Effector memory CD4-positive, alpha-beta T cell (primary cell): ENCODE results near the gene STXBP3.

Experiments
- DNase-seq, 3 donors: peaks; one replicate each; pipeline ENCODE4 v3.0.0-alpha.2; 2020
- H3K27ac ChIP-seq: 2 replicates; pipeline ENCODE4 v1.7.0; 2013; ENCODE audit warnings: mild to moderate bottlenecking, low read length, moderate library complexity; ENCODE audit not compliant: insufficient read depth, poor library complexity, severe bottlenecking
- H3K27me3 ChIP-seq: replicated peaks from 2 replicates; pipeline ENCODE4 v1.7.0; 2013; ENCODE audit warnings: mild to moderate bottlenecking, low read length; ENCODE audit not compliant: insufficient read depth, control insufficient read depth, poor library complexity, severe bottlenecking
- H3K36me3 ChIP-seq: 2 replicates; pipeline ENCODE4 v1.7.0; 2013; ENCODE audit warnings: mild to moderate bottlenecking, low read length, moderate library complexity; ENCODE audit not compliant: control insufficient read depth, insufficient read depth
- H3K4me1 ChIP-seq: 2 replicates; pipeline ENCODE4 v1.7.0; 2013; ENCODE audit warnings: low read length, mild to moderate bottlenecking; ENCODE audit not compliant: control insufficient read depth, insufficient read depth, poor library complexity, severe bottlenecking
- H3K4me3 ChIP-seq: 2 replicates; pipeline ENCODE4 v1.7.0; 2013; ENCODE audit warnings: low read length, low read depth, mild to moderate bottlenecking; ENCODE audit not compliant: insufficient read depth, poor library complexity, severe bottlenecking
- H3K9me3 ChIP-seq: 2 replicates; pipeline ENCODE4 v1.7.0; 2013; ENCODE audit warnings: mild to moderate bottlenecking, low read length, moderate library complexity; ENCODE audit not compliant: control insufficient read depth

STXBP3 gene

DNA sequence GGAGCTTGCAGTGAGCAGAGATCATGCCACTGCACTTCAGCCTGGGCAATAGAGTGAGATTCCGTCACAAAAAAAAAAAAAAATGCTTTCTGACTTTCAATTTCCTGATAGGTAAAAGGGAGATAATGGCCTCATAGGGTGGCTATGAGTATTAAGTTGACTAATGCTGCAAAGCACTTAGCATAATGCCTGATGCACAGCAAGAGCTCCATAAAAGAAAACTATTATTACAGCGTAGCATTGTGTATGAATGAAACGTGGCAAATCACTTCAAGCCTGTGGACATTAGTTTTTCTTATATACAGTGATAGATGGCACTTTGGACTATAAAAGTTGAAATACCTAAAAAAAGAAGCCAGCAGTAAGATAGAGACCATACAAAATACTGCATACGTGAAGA lies 17.0 kb upstream of the STXBP3 start:
- Histone ChIP-seq H3K36me3 (no peaks in the 10 kb centered on the region), H3K27me3 (no peaks in the 10 kb centered on the region), H3K4me3 (no peak overlapping the region), H3K27ac (no peak overlapping the region), H3K4me1 (no peaks in the 10 kb centered on the region), H3K9me3 (no peaks in the 10 kb centered on the region)
- DNase-seq = no peak

DNA sequence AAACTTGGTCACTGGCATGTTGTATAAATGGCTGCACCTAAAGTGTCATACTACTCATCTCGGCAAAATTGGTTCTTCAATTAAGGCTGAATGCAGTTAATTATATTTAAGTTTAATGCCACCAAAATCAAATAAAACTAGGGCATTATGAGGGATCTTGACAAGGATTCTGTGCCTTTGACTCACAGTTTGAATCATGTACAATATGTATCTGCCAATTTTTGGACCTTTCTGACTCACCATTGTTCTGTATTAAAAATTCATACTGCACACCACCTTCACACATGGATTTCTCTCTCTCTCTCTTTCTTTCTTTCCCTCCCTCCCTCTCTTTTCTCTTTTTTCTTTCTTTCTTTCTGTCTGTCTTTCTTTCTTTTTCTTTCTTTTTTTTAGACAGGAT lies 14.1 kb upstream of the STXBP3 start:
- Histone ChIP-seq H3K27me3 (no peaks in the 10 kb centered on the region), H3K27ac (no peak overlapping the region), H3K4me1 (no peaks in the 10 kb centered on the region), H3K36me3 (no peaks in the 10 kb centered on the region), H3K4me3 (no peak overlapping the region), H3K9me3 (no peaks in the 10 kb centered on the region)
- no peak for DNase-seq

GRCh38 chr1:108734171-108734865 lies 12.2 kb upstream of the STXBP3 start:
- Histone ChIP-seq H3K27me3 (no peaks in the 10 kb centered on the region), H3K27ac (no peak overlapping the region), H3K4me3 (no peak overlapping the region), H3K36me3 (no peaks in the 10 kb centered on the region), H3K4me1 (no peaks in the 10 kb centered on the region), H3K9me3 (no peaks in the 10 kb centered on the region)
- no peak for DNase-seq

DNA sequence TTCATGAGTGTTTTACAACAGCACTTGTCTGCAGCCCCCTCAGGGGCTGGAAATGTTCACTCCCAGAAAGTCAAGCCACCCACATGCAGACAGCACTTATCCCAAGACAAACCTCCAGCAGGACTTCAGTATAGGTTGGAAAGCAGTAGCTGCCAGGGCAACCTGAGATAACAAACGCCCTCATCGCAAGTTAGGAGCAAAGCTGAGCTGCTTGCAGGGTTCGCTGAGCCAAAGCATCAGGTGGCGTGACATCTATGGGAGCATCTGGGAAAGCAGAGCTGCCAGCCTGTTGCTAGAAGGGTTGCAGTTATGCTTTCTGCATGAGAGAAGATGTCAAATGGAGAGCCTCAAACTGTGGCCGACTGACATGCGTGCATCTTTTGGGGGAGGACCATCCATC lies 4.2 kb upstream of the STXBP3 start:
- DNase-seq = no peak
- no peaks in the 10 kb centered on the region for H3K9me3 ChIP-seq
- H3K4me1 ChIP-seq = no peaks in the 10 kb centered on the region
- H3K27ac ChIP-seq = no peak overlapping the region
- H3K36me3 ChIP-seq = no peaks in the 10 kb centered on the region
- no peak overlapping the region for H3K4me3 ChIP-seq
- no peaks in the 10 kb centered on the region for H3K27me3 ChIP-seq

- DNase-seq = no peak
- H3K36me3 ChIP-seq = no peaks in the 10 kb centered on the region
- H3K4me1 ChIP-seq = no peaks in the 10 kb centered on the region
- H3K9me3 ChIP-seq = no peaks in the 10 kb centered on the region
- H3K4me3 ChIP-seq = no peak overlapping the region
- H3K27me3 ChIP-seq = no peaks in the 10 kb centered on the region
- H3K27ac ChIP-seq = peak overlapping the region; percentile 91
Measured at GRCh38 chr1:108745980-108746381, 493 bp upstream of the STXBP3 start.

GRCh38 chr1:108747171-108747850 lies 837 bp downstream of the STXBP3 start:
- Histone ChIP-seq H3K27ac (peak overlapping the region; percentile 91), H3K4me3 (peak overlapping the region; percentile 77), H3K4me1 (no peaks in the 10 kb centered on the region), H3K36me3 (no peaks in the 10 kb centered on the region), H3K27me3 (no peaks in the 10 kb centered on the region), H3K9me3 (no peaks in the 10 kb centered on the region)
- DNase-seq = peak; percentile 10 to 34 (median 16)

- no peak for DNase-seq
- Histone ChIP-seq H3K27ac (peak overlapping the region; percentile 91), H3K9me3 (no peaks in the 10 kb centered on the region), H3K27me3 (no peaks in the 10 kb centered on the region), H3K4me1 (no peaks in the 10 kb centered on the region), H3K36me3 (peaks cover 1% of the 10 kb centered on the region), H3K4me3 (no peak overlapping the region)
Measured at GRCh38 chr1:108747898-108748297, 1.4 kb downstream of the STXBP3 start.

- no peak overlapping the region for H3K27ac ChIP-seq
- DNase-seq = no peak
- H3K4me3 ChIP-seq = no peak overlapping the region
- no peaks in the 10 kb centered on the region for H3K9me3 ChIP-seq
- no peaks in the 10 kb centered on the region for H3K27me3 ChIP-seq
- H3K4me1 ChIP-seq = no peaks in the 10 kb centered on the region
- peaks cover 4% of the 10 kb centered on the region for H3K36me3 ChIP-seq
Measured at GRCh38 chr1:108749081-108749480, 2.6 kb downstream of the STXBP3 start.

GRCh38 chr1:108750476-108751181 lies 4.2 kb downstream of the STXBP3 start:
- Histone ChIP-seq H3K4me3 (no peak overlapping the region), H3K27ac (no peak overlapping the region)
- DNase-seq = no peak

GRCh38 chr1:108753363-108753762 lies 6.9 kb downstream of the STXBP3 start:
- Histone ChIP-seq H3K4me1 (no peaks in the 10 kb centered on the region), H3K27ac (no peak overlapping the region), H3K4me3 (no peak overlapping the region), H3K9me3 (no peaks in the 10 kb centered on the region), H3K27me3 (no peaks in the 10 kb centered on the region), H3K36me3 (peaks cover 19% of the 10 kb centered on the region)
- no peak for DNase-seq

More at GRCh38 chr1:108750476-108751181, 4.2 kb downstream of the STXBP3 start:
- Histone ChIP-seq H3K27me3 (no peaks in the 10 kb centered on the region), H3K9me3 (no peaks in the 10 kb centered on the region), H3K36me3 (peaks cover 14% of the 10 kb centered on the region), H3K4me1 (no peaks in the 10 kb centered on the region)
